K562 (cell line): Measurements from ENCODE around the gene SPATS2L. TPM values are rescaled to one million over a fixed set of nuclear protein-coding genes. Genes with fewer than 3 reads are reported as not detected.

ENCODE experiments used
- EHMT2 ChIP-seq: fragments of 450-650 bp; IDR thresholded peaks from 2 replicates; pipeline ENCODE4 v1.6.1; 2018; ENCODE audit warnings: antibody characterized with exemption
- EP300 ChIP-seq: IDR thresholded peaks from 2 replicates; pipeline ENCODE4 v1.6.1; 2012; ENCODE audit warnings: low read length, improper control_type of control experiment
- FOS ChIP-seq: IDR thresholded peaks from 3 replicates; pipeline ENCODE4 v1.6.1; 2011; ENCODE audit not compliant: insufficient read length; ENCODE audit errors: extremely low read depth
- FOXA1 ChIP-seq: fragments of 450-650 bp; IDR thresholded peaks from 2 replicates; pipeline ENCODE4 v1.6.1; 2016; ENCODE audit warnings: mild to moderate bottlenecking, borderline replicate concordance
- HMGN3 ChIP-seq: IDR thresholded peaks from 2 replicates; pipeline ENCODE4 v1.6.1; 2011; ENCODE audit warnings: borderline replicate concordance, low read depth, mild to moderate bottlenecking, mixed read lengths, low read length; ENCODE audit not compliant: insufficient read length; ENCODE audit errors: extremely low read depth
- JUN ChIP-seq, 2 experiments: sonication (generic) in 1 of 2; formaldehyde crosslinking in 1 of 2; IDR thresholded peaks; 2 replicates each; pipeline versions ENCODE4 v1.6.1 to v1.8.0; 2012 to 2022; ENCODE audit warnings: borderline replicate concordance in 2 of 2, mild to moderate bottlenecking in 2 of 2, improper control_type of control experiment in 1 of 2, low read depth in 1 of 2, low read length in 1 of 2, missing genetic modification reagents in 1 of 2
- LARP7 ChIP-seq: fragments of 450-650 bp; IDR thresholded peaks from 2 replicates; pipeline ENCODE4 v1.6.1; 2016
- MTA2 ChIP-seq: fragments of 450-650 bp; IDR thresholded peaks from 2 replicates; pipeline ENCODE4 v1.6.1; 2016; ENCODE audit warnings: low read depth
- POLR2A ChIP-seq: fragments of 450-650 bp; conservative IDR thresholded peaks from 2 replicates; pipeline ENCODE4 v1.6.1; 2016
- POLR2H ChIP-seq: IDR thresholded peaks from 2 replicates; pipeline ENCODE4 v1.6.1; 2016; ENCODE audit warnings: missing genetic modification characterization, low read depth, mild to moderate bottlenecking, control low read depth, missing compliant biosample characterization, moderate library complexity
- RBM17 ChIP-seq: fragments of 200-400 bp; formaldehyde crosslinking; IDR thresholded peaks from 2 replicates; pipeline ENCODE4 v1.6.1; 2017; ENCODE audit warnings: low read depth, mild to moderate bottlenecking, low read length, borderline replicate concordance
- SP1 ChIP-seq: sonication (generic); formaldehyde crosslinking; IDR thresholded peaks from 2 replicates; pipeline ENCODE4 v1.8.1; 2022; ENCODE audit warnings: mild to moderate bottlenecking, missing genetic modification reagents
- TCF3 ChIP-seq: sonication (generic); formaldehyde crosslinking; IDR thresholded peaks from 2 replicates; pipeline ENCODE4 v1.4.0; 2020; ENCODE audit warnings: mild to moderate bottlenecking, missing genetic modification reagents
- TEAD1 ChIP-seq, 2 experiments: fragments of 450-650 bp in 1 of 2; sonication (generic) in 1 of 2; formaldehyde crosslinking; IDR thresholded peaks; 2 replicates each; pipeline versions ENCODE4 v1.4.0 to v1.8.0; 2020 to 2022; ENCODE audit warnings: mild to moderate bottlenecking in 2 of 2, missing genetic modification reagents in 1 of 2
- ZNF12 ChIP-seq: sonication (generic); formaldehyde crosslinking; IDR thresholded peaks from 2 replicates; pipeline ENCODE4 v1.4.0; 2020; ENCODE audit warnings: mild to moderate bottlenecking, missing genetic modification reagents
- ZZZ3 ChIP-seq: fragments of 450-650 bp; IDR thresholded peaks from 2 replicates; pipeline ENCODE4 v1.6.1; 2016; ENCODE audit warnings: antibody characterized with exemption, mild to moderate bottlenecking, moderate library complexity
- polyA plus RNA-seq, 8 experiments: library from polyadenylated mRNA; depleted of rRNA in 4 of 8; stranded (reverse) in 5 of 8; unstranded in 3 of 8; fragments of >200 nt; fragmentation: Nextera tagmentation in 2 of 8; fragmentation: Illumina TruSeq in 1 of 8; extraction: Ambion mirVana in 2 of 8; extraction: Trizol in 1 of 8; gene quantifications; 2 replicates each; pipeline versions ENCODE4 v1.2.1 to v1.2.3, GENCODE V29; 2011 to 2014; ENCODE audit warnings: inconsistent platforms in 1 of 8, missing spikeins in 1 of 8
- total RNA-seq, 7 experiments: library from RNA; depleted of rRNA in 6 of 7; stranded (reverse); fragments of >200 nt in 6 of 7; fragmentation: Illumina TruSeq in 2 of 7; extraction: Trizol in 2 of 7; gene quantifications; 2 replicates each; pipeline versions ENCODE4 v1.2.1 to v1.2.3, GENCODE V29; 2011 to 2021; ENCODE audit warnings: low replicate concordance in 1 of 7
- TF ChIP-seq, protein P1 (sequence below): fragments of 450-650 bp; IDR thresholded peaks from 2 replicates; pipeline ENCODE4 v1.6.1; 2016; ENCODE audit warnings: mild to moderate bottlenecking
- TF ChIP-seq, protein P2 (sequence below), 3 experiments: fragments of 200-800 bp in 1 of 3; sonication (Bioruptor generic) in 1 of 3; sonication (generic) in 1 of 3; formaldehyde crosslinking in 1 of 3; IDR thresholded peaks; 2 replicates each; pipeline versions ENCODE4 v1.6.1 to v1.8.0; 2016 to 2022; ENCODE audit warnings: mild to moderate bottlenecking in 2 of 3, missing compliant biosample characterization in 2 of 3, missing genetic modification characterization in 2 of 3, missing genetic modification reagents in 1 of 3
- TF ChIP-seq, protein P3 (sequence below): fragments of 250-450 bp; sonication (Bioruptor Pico); IDR thresholded peaks from 2 replicates; pipeline ENCODE4 v1.8.0; 2021; ENCODE audit warnings: moderate library complexity, mild to moderate bottlenecking, inconsistent platforms
- TF ChIP-seq, protein P4 (sequence below): fragments of 150-350 bp; conservative IDR thresholded peaks from 2 replicates; pipeline ENCODE4 v1.6.1; 2014; ENCODE audit warnings: low read length

Gene SPATS2L
- total and polyA plus RNA-seq, 9 of the 15 experiments (the other 6 are each of a cell fraction or from before 2014, with no cell fraction given), result 11.3 to 41.5 (median 24.9) TPM

DNA sequence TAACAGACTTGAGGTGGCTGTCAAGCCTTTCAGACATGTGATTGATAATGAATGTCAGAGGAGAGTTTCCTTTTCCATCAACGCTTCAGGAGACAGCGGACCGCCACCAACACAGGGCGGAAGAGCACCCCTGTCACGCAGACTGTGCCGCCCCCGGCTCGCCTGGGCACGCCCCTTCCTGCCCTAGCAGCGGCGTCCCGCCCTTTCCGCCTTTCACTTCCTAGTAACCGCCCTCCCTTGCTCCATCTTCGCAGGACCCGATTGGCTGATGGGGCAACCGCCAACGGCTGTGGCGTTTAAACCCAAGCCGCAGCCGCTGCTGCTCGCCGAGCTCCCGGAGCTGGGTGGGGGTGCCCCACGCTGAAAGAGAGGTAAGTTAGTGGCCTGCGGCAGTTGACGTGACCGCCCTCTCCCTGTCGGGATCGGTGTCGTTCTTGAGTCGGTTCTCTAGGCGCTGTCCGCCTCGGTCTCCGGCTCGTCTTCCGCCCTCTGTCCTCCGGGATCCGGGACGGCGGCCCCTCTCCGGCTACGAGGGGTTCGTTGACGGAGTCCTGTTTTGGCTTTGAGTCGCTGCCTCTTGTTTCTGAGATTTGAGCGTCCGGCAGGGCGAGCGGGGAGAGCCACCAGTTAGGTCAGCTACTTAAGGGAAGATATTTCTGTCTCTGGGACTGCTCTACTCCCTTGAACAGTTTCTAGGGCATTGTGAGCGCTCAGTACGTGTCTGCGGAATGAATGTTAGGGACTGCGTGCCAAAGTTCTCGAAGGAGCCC, 219.6 kb downstream of the SPATS2L start, which contains the start of gene SGO2 (continued):
- TF ChIP-seq, protein P1, sequence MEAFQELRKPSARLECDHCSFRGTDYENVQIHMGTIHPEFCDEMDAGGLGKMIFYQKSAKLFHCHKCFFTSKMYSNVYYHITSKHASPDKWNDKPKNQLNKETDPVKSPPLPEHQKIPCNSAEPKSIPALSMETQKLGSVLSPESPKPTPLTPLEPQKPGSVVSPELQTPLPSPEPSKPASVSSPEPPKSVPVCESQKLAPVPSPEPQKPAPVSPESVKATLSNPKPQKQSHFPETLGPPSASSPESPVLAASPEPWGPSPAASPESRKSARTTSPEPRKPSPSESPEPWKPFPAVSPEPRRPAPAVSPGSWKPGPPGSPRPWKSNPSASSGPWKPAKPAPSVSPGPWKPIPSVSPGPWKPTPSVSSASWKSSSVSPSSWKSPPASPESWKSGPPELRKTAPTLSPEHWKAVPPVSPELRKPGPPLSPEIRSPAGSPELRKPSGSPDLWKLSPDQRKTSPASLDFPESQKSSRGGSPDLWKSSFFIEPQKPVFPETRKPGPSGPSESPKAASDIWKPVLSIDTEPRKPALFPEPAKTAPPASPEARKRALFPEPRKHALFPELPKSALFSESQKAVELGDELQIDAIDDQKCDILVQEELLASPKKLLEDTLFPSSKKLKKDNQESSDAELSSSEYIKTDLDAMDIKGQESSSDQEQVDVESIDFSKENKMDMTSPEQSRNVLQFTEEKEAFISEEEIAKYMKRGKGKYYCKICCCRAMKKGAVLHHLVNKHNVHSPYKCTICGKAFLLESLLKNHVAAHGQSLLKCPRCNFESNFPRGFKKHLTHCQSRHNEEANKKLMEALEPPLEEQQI, result peak; percentile 96
- TF ChIP-seq ZNF12 (CRISPR knock-in tag), result no peak
- TF ChIP-seq, protein P2, sequence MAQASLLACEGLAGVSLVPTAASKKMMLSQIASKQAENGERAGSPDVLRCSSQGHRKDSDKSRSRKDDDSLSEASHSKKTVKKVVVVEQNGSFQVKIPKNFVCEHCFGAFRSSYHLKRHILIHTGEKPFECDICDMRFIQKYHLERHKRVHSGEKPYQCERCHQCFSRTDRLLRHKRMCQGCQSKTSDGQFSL (CRISPR knock-in tag; IDR thresholded peaks at IDR 0.05), result peak; percentile 95
- TF ChIP-seq, protein P2 (tag; IDR thresholded peaks at IDR 0.05), result peak in 1 of 2 experiments; percentile 73; a peak in 1 of 4 replicates
- no peak for TF ChIP-seq ZZZ3
- peak; percentile 65 for TF ChIP-seq EHMT2
- 0 out of 4 replicates have a peak, but pooled peaks of 1 of the 2 experiments have one; percentile 55 for TF ChIP-seq TEAD1 (CRISPR knock-in tag; IDR thresholded peaks at IDR 0.05)
- peak; percentile 48; the same call in 1 of the 2 replicates for TF ChIP-seq POLR2H (tag)
- TF ChIP-seq EP300, result peak; percentile 43
- TF ChIP-seq, protein P3, sequence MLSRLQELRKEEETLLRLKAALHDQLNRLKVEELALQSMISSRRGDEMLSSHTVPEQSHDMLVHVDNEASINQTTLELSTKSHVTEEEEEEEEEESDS (CRISPR knock-in tag), result no peak
- TF ChIP-seq, protein P4, sequence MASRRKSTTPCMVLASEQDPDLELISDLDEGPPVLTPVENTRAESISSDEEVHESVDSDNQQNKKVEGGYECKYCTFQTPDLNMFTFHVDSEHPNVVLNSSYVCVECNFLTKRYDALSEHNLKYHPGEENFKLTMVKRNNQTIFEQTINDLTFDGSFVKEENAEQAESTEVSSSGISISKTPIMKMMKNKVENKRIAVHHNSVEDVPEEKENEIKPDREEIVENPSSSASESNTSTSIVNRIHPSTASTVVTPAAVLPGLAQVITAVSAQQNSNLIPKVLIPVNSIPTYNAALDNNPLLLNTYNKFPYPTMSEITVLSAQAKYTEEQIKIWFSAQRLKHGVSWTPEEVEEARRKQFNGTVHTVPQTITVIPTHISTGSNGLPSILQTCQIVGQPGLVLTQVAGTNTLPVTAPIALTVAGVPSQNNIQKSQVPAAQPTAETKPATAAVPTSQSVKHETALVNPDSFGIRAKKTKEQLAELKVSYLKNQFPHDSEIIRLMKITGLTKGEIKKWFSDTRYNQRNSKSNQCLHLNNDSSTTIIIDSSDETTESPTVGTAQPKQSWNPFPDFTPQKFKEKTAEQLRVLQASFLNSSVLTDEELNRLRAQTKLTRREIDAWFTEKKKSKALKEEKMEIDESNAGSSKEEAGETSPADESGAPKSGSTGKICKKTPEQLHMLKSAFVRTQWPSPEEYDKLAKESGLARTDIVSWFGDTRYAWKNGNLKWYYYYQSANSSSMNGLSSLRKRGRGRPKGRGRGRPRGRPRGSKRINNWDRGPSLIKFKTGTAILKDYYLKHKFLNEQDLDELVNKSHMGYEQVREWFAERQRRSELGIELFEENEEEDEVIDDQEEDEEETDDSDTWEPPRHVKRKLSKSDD, result no peak
- no peak for TF ChIP-seq JUN (IDR thresholded peaks at IDR 0.05; ENCODE audit: borderline replicate concordance, low read depth, low read length)
- peak; percentile 35; the same call in 1 of the 2 replicates for TF ChIP-seq JUN (CRISPR knock-in tag; IDR thresholded peaks at IDR 0.05; ENCODE audit: borderline replicate concordance)
- no peak for TF ChIP-seq MTA2
- TF ChIP-seq RBM17, result no peak
- TF ChIP-seq TCF3 (CRISPR knock-in tag), result no peak; the same call in 1 of the 2 replicates
- TF ChIP-seq SP1 (CRISPR knock-in tag), result peak; percentile 92
- TF ChIP-seq LARP7, result no peak
- peak; percentile 80 for TF ChIP-seq POLR2A
- no peak for TF ChIP-seq FOS
- TF ChIP-seq HMGN3, result no peak
- TF ChIP-seq FOXA1, result no peak
